Left cardiac atrium (tissue), 4 donors: ENCODE data around the gene ENOX1. TPM values are rescaled to one million over a fixed set of nuclear protein-coding genes. Genes with fewer than 3 reads are reported as not detected.

ENCODE experiments used
- ATAC-seq, 2 donors: fragments of 200-7000 bp; cut with Tn5 transposase; one replicate each; pipeline ENCODE4 v1.9.1; 2020; ENCODE audit warnings: mild to moderate bottlenecking in 2 of 2, moderate library complexity in 2 of 2
- DNase-seq: peaks from one replicate; pipeline ENCODE4 v3.0.0-alpha.2; 2020
- intact Hi-C, 2 donors: fragments of 100-400 bp; cut with DNase I; formaldehyde crosslinking; loops; one replicate each; pipeline versions ENCODE4 v1.14.1 to v1.15.1; 2022 to 2023
- total RNA-seq, 2 donors: library from RNA; stranded (reverse); fragmentation: NEBNext Ultra II Directional; extraction: Animal tissue kit (Norgen Biotek cat#: 25700); gene quantifications; one replicate each; pipeline ENCODE4 v1.2.1, GENCODE V29; 2021
- donor health status: DM: no; HTN: yes; CAD: no.
- donor health status: DM: no; HTN: yes; CAD: no; lungs with severe emphysema.
- donor health status: DM: yes; HTN: yes; CAD: no.
- donor health status: Dilated cardiomyopathy.

ENOX1 gene
- total RNA-seq, 2 donors from 2014 or later = 1.7 to 2.0 TPM

GRCh38 chr13:43688227-43688907 lies 98.4 kb downstream of the ENOX1 start:
- intact Hi-C loops = no loop called here
- ATAC-seq (peak; percentile 38 to 60), DNase-seq (no peak)

- DNase-seq (no peak), ATAC-seq (no peak)
- intact Hi-C loops = no loop called here
These were observed 99.7 kb downstream of the ENOX1 start for GRCh38 chr13:43687038-43687437.

GRCh38 chr13:43686557-43686956 lies 100.2 kb downstream of the ENOX1 start:
- intact Hi-C loops = no loop called here

GRCh38 chr13:43684963-43685725 lies 101.6 kb downstream of the ENOX1 start:
- intact Hi-C loops = no loop called here

More at GRCh38 chr13:43686557-43686956, 100.2 kb downstream of the ENOX1 start:
- peak; percentile 70 to 94 for ATAC-seq
- DNase-seq = peak; percentile 57

GRCh38 chr13:43682701-43683100 lies 104.1 kb downstream of the ENOX1 start:
- no peak for ATAC-seq
- intact Hi-C loops = no loop called here
- no peak for DNase-seq

More at GRCh38 chr13:43684963-43685725, 101.6 kb downstream of the ENOX1 start:
- no peak for DNase-seq
- no peak for ATAC-seq

- ATAC-seq (no peak), DNase-seq (no peak)
- intact Hi-C loops = no loop called here
These were observed 110.5 kb downstream of the ENOX1 start for GRCh38 chr13:43676320-43676719.

- ATAC-seq (no peak), DNase-seq (no peak)
- intact Hi-C loops = no loop called here
These were observed 111.2 kb downstream of the ENOX1 start for GRCh38 chr13:43675577-43675976.

- intact Hi-C loops = no loop called here
- DNase-seq (no peak), ATAC-seq (no peak)
These were observed 116.8 kb downstream of the ENOX1 start for GRCh38 chr13:43669964-43670363.

- intact Hi-C loops = no loop called here
- no peak for ATAC-seq
These were observed 117.7 kb downstream of the ENOX1 start for GRCh38 chr13:43669101-43669500.

GRCh38 chr13:43666403-43666802 lies 120.4 kb downstream of the ENOX1 start:
- no peak for DNase-seq
- intact Hi-C loops = no loop called here
- ATAC-seq = no peak

More at GRCh38 chr13:43669101-43669500, 117.7 kb downstream of the ENOX1 start:
- DNase-seq = no peak

GRCh38 chr13:43665388-43665787 lies 121.4 kb downstream of the ENOX1 start:
- intact Hi-C loops = no loop called here
- no peak for ATAC-seq

GRCh38 chr13:43664700-43665191 lies 122.0 kb downstream of the ENOX1 start:
- peak; percentile 48 to 79 for ATAC-seq
- peak; percentile 36 for DNase-seq
- intact Hi-C loops = no loop called here

More at GRCh38 chr13:43665388-43665787, 121.4 kb downstream of the ENOX1 start:
- DNase-seq = no peak

- ATAC-seq (no peak), DNase-seq (no peak)
- intact Hi-C loops = no loop called here
These were observed 123.2 kb downstream of the ENOX1 start for GRCh38 chr13:43663474-43664090.

- no peak for DNase-seq
- intact Hi-C loops = no loop called here
- peak in 1 of 2 donors; percentile 72 for ATAC-seq
These were observed 123.8 kb downstream of the ENOX1 start for GRCh38 chr13:43662976-43663375.

- DNase-seq = no peak
- no peak for ATAC-seq
- intact Hi-C loops = no loop called here
These were observed 125.5 kb downstream of the ENOX1 start for GRCh38 chr13:43661161-43661830.

- DNase-seq (no peak), ATAC-seq (no peak)
- intact Hi-C loops = no loop called here
These were observed 129.3 kb downstream of the ENOX1 start for GRCh38 chr13:43657485-43657884.

- no peak for DNase-seq
- intact Hi-C loops = no loop called here
- no peak for ATAC-seq
These were observed 132.8 kb downstream of the ENOX1 start for GRCh38 chr13:43653980-43654379.

GRCh38 chr13:43653395-43653794 lies 133.4 kb downstream of the ENOX1 start:
- intact Hi-C loops = no loop called here
- no peak for DNase-seq

GRCh38 chr13:43652760-43653159 lies 134.0 kb downstream of the ENOX1 start:
- ATAC-seq = no peak
- intact Hi-C loops = no loop called here
- no peak for DNase-seq

More at GRCh38 chr13:43653395-43653794, 133.4 kb downstream of the ENOX1 start:
- ATAC-seq = no peak
